BE2C (cell line): ENCODE results near the gene ATG7.
"Not testable (repeated sequence)": the region's sequence is repeated elsewhere in the genome, so short reads cannot be mapped to it uniquely, and the experiment has no call there.

Source experiments
- DNase-seq: peaks from one replicate; pipeline ENCODE4 v3.0.0-alpha.2; 2020
- H3K27me3 ChIP-seq: fragments of 250-450 bp; sonication (Bioruptor Pico); 2 replicates; pipeline ENCODE4 v1.5.1; 2020; ENCODE audit warnings: mild to moderate bottlenecking
- H3K36me3 ChIP-seq: fragments of 250-450 bp; sonication (Bioruptor Pico); 2 replicates; pipeline ENCODE4 v1.5.1; 2020; ENCODE audit warnings: mild to moderate bottlenecking
- H3K4me1 ChIP-seq: fragments of 250-450 bp; sonication (Bioruptor Pico); 2 replicates; pipeline ENCODE4 v1.5.1; 2020
- H3K4me3 ChIP-seq: 2 replicates; pipeline ENCODE4 v1.5.1; 2011; ENCODE audit warnings: low read depth, low read length
- H3K9me3 ChIP-seq: fragments of 250-450 bp; sonication (Bioruptor Pico); 2 replicates; pipeline ENCODE4 v1.5.1; 2020
- CTCF ChIP-seq: IDR thresholded peaks from 2 replicates; pipeline ENCODE4 v1.5.1; 2012; ENCODE audit warnings: mild to moderate bottlenecking, low read depth, low read length

ATG7 gene

DNA sequence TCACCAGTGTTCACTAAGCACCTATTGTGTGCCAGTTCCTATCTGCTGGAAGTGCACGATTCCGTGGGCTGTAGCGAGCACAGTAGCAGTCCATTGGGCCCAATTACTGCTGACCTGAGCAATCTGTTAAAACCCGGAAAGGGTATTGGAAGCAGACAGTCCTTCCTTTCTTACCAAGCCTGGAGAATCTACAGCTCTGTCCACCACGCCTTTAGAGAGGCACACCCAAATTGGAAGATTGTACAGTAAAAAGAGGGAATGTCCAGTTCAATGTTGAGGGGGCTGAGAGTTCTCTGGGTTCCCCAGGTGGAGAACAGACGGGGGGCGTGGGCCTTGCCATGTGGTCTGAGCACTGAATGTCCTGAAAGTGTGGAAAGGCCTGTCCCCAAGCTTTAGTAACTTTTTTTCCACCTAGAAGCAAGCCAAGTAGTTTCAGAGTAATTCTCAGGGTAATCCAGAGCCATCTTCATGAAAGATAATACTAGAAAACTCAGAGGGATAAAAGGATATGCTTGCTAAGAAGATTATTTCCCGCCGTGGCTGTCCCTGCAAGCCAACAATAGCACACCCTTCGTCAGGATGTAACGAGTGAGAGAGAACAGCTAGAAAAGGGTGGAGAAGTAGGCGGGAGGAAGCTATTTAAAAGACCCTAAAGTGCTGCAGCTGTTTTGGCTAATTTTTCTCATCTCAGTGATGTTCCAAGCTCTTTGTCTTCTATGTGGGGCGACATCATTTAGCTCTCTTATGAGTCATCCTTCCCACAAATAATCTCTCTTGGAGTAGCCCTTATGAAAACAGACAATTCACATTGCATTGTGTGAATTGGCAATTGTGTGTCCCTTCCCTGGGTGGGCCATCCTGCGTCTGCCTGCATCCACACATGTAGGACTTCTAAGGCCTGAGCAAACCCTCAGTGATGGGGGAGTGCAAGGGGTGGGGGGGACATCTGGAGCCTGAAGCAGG lies 181.0 kb downstream of the ATG7 start:
- TF ChIP-seq CTCF, result no peak
- no peaks in the 10 kb centered on the region for H3K27me3 ChIP-seq
- no peak for DNase-seq

DNA sequence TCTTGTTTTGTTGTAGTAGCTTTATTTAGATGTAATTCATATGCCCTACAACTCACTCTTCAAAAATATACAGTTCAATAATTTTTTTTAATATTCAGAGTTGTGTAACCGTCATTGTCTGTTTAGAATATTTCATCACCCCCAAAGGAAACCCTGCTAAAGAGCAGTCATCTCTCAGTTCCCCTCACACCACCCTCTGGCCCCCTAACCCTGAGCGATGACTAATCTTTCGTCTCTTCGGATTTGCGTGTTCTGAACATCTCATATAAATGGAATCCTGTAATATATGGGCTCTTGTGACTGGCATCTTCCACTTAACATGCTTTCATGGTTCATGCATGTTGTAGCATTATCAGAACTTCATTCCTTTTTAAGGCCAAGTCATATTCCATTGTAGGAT lies 183.8 kb downstream of the ATG7 start:
- Histone ChIP-seq H3K9me3 (no peaks in the 10 kb centered on the region), H3K27me3 (no peaks in the 10 kb centered on the region), H3K36me3 (no peaks in the 10 kb centered on the region), H3K4me1 (no peaks in the 10 kb centered on the region; the same call in 1 of the 2 replicates), H3K4me3 (no peak overlapping the region)
- DNase-seq, result no peak
- no peak for TF ChIP-seq CTCF

More for the DNA sequence above, 181.0 kb downstream of the ATG7 start:
- no peaks in the 10 kb centered on the region for H3K9me3 ChIP-seq
- H3K4me1 ChIP-seq, result no peaks in the 10 kb centered on the region; the same call in 1 of the 2 replicates
- no peaks in the 10 kb centered on the region for H3K36me3 ChIP-seq
- H3K4me3 ChIP-seq, result no peak overlapping the region

- no peaks in the 10 kb centered on the region; the same call in 1 of the 2 replicates for H3K4me1 ChIP-seq
- TF ChIP-seq CTCF, result no peak
- H3K9me3 ChIP-seq, result no peaks in the 10 kb centered on the region
- no peak overlapping the region for H3K4me3 ChIP-seq
- H3K36me3 ChIP-seq, result no peaks in the 10 kb centered on the region
- no peaks in the 10 kb centered on the region for H3K27me3 ChIP-seq
- DNase-seq, result peak; percentile 12
These were observed 184.9 kb downstream of the ATG7 start for GRCh38 chr3:11457135-11457534.

GRCh38 chr3:11459186-11459824 lies 187.1 kb downstream of the ATG7 start:
- no peaks in the 10 kb centered on the region for H3K36me3 ChIP-seq
- H3K4me3 ChIP-seq, result no peak overlapping the region
- no peak for DNase-seq
- H3K9me3 ChIP-seq, result no peaks in the 10 kb centered on the region
- no peaks in the 10 kb centered on the region; the same call in 1 of the 2 replicates for H3K4me1 ChIP-seq
- TF ChIP-seq CTCF, result no peak
- no peaks in the 10 kb centered on the region for H3K27me3 ChIP-seq

DNA sequence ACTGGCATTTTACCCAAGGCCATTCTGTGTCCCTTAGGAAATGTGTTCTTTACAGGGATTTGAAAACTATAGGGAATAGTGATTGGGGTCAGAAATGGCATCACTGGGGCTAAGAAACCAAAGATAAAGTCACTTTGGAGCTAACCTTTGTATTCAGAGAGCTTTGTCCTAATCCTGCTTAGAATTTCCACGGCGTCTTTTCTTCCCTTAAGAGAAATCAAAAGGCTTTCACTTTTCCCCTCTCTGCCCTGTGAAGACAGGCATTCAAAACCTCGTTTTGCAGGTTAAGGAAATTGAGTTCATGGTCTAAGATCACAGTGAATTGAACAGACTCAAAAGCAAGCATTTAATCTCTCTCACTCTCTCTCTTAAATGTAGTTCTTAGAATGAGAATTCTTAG lies 189.0 kb downstream of the ATG7 start:
- TF ChIP-seq CTCF, result no peak
- no peaks in the 10 kb centered on the region for H3K9me3 ChIP-seq
- H3K27me3 ChIP-seq, result no peaks in the 10 kb centered on the region
- no peaks in the 10 kb centered on the region for H3K36me3 ChIP-seq
- no peak overlapping the region for H3K4me3 ChIP-seq
- H3K4me1 ChIP-seq, result peaks cover 2% of the 10 kb centered on the region; the same call in 1 of the 2 replicates
- no peak for DNase-seq

DNA sequence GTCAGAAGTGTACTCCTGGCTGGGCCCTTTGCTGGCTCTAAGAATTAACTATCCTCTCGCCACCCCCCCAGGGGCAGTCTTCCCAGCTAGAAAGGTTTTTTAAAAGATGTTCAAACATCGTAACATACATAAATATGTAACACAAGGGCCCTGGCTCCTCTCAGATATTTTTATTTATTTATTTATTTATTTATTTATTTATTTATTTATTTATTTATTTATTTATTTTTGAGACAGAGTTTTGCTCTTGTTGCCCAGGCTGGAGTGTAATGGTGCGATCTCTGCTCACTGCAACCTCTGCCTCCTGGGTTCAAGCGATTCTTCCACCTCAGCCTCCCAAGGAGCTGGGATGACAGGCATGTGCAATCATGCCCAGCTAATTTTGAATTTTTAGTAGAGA lies 190.5 kb downstream of the ATG7 start:
- not testable (repeated sequence) for H3K9me3 ChIP-seq, H3K36me3 ChIP-seq, H3K27me3 ChIP-seq, H3K4me1 ChIP-seq, DNase-seq, H3K4me3 ChIP-seq
